KG1 (cell line): ENCODE measurements around the gene CPEB1.
A peak's percentile ranks its signal among the peaks of the same experiment; 100 is the strongest.

ENCODE experiments used
- DNase-seq: peaks from one replicate; lab custom pipeline; 2025; lab: John Stamatoyannopoulos, UW

CPEB1 gene

GRCh38 chr15:82647045-82647834 is at the start of gene CPEB1:
CPEB1 (minus strand) TSS chr15:82647363; CDS start chr15:82628459, 18,904 bp downstream.
- no peak for DNase-seq

DNA sequence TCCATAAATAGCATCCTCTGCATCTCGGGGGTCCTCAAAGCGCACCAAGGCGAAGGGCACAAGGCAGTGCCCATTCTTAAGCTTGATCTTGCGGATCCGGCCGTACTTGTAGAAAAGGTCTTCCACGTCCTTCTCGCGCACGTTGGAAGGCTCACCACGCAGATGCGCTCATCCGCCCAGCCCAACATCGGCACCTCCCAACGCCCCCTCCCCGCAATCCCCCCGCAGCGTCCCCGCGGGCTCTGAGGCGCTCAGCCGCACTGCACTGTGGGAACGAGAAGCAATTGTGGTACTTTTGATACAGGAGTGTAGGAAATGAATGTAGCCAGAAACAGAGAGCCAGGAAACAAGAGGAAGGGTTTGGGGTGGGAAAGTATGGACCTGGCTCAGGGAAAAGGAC is 45.0 kb upstream of the CPEB1 start:
- DNase-seq, result no peak

DNA sequence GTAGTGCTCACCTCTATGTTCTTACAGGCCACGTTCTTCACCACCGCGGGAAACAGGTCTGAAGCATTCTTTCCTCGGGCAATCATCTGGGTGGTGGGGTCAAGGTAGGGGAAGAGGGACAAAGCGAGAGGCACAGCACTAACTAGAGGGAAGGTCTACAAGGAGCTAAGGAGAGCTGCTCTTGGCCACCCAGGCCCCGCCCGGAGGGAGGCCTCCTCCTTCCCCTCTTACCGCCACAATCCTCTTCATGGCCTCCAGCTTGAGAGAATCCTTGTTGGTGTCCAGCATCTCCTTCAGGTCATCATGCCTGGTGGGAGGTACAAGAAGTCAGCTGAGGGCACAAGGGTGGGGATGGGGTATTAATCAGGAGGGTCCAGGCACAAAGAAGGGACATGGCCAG is 42.0 kb upstream of the CPEB1 start:
- DNase-seq, result no peak

DNA sequence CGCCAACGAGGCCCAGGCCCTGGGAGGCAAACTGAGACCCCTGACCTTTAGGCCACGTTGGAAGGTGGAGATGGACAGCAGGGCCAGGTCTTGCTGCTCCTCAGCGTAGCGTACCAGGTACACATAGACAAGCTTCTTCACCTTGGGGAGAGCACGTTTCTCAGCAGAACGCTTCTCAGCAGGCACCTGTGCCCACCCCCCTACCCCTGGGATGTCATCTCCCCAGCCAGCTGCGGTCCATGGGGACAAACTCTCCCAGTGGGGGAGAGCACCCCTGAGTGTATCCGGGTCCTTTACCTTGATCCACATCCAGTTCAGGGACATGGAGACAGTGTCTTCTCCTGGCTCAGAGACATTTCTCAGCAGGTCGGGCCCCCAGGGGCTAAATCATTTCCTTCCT is 41.5 kb upstream of the CPEB1 start:
- DNase-seq, result no peak

- DNase-seq, result no peak
These were observed 34.2 kb upstream of the CPEB1 start for GRCh38 chr15:82681371-82681770.

GRCh38 chr15:82680200-82681102 is 33.3 kb upstream of the CPEB1 start:
- no peak for DNase-seq

GRCh38 chr15:82679626-82680199 is 32.5 kb upstream of the CPEB1 start:
- no peak for DNase-seq

- no peak for DNase-seq
These were observed 30.7 kb upstream of the CPEB1 start for GRCh38 chr15:82677720-82678323.

DNA sequence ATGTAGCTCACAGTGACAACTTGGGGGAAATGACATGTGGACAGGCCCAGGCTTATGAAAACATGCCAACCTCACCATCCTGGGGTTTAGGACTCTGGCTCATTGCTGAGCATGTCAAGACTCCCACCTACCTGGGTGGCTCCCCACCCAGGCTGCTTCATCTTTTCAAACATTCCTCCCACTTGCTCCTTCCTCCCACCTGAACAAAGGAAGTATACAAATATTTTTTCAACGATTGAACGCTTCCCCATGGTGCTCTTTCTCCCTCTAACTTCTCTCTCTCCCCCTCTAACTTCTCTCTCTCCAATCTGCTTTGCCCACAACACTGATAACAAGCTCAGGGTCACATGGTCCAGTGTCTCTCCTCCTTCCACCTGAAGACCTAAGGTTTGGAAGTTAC is 27.7 kb upstream of the CPEB1 start:
- no peak for DNase-seq

GRCh38 chr15:82670699-82671098 is 23.5 kb upstream of the CPEB1 start:
- DNase-seq, result no peak

- no peak for DNase-seq
These were observed 19.4 kb upstream of the CPEB1 start for GRCh38 chr15:82666606-82667005.

- no peak for DNase-seq
These were observed 16.9 kb upstream of the CPEB1 start for GRCh38 chr15:82664021-82664420.

DNA sequence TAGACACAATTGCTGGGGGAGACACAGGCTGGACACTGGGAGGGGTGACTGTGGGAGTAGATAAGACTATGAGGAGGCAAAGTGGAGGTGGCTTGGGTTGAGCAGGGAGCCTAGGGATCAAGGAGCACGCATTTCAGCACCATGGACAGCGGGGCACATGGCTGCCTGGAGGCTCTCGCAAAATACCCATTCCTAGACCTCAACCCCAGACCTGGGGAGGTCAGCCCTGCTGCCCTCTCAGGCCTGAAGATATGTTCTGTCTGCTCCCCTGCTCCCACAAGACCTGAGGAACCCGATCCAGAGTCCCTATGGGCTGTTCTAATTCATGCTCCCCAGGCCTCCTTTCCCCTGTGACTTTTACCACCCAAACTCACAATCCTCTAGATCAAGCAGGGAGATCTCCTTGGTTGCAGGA is 16.0 kb upstream of the CPEB1 start:
- peak; percentile 10 for DNase-seq

GRCh38 chr15:82662641-82663040 is 15.5 kb upstream of the CPEB1 start:
- no peak for DNase-seq

- no peak for DNase-seq
These were observed 13.2 kb upstream of the CPEB1 start for GRCh38 chr15:82660378-82660777.

DNA sequence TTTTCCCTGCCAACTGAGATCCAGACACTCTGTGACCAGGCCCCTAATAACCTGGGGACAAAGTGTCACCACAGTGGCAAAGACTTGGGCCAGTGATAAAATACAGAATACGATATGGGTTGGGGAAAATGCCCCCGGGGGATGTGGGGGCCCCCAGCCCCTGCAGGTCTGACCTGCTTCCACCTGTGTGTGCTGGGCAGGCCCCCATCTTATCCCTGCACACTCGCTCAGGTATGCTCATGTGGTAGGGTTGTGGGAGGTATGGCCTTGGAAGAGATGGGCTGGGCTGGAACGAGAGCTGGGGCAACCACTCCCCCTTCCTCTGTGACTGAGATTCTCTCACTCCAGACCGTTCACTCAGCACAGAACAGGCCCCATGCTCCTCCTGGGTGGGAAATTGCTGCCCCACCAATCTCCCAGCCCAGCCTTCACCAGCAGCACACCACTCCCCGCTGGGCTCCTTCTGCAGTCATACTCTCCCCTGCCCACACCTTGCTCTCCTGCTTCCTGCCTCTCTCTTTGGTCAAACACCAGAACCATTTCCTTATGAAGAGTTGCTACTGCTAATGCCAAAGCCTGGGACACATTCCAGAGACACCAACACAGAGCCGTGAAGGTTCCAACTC is 9.6 kb upstream of the CPEB1 start:
- no peak for DNase-seq

DNA sequence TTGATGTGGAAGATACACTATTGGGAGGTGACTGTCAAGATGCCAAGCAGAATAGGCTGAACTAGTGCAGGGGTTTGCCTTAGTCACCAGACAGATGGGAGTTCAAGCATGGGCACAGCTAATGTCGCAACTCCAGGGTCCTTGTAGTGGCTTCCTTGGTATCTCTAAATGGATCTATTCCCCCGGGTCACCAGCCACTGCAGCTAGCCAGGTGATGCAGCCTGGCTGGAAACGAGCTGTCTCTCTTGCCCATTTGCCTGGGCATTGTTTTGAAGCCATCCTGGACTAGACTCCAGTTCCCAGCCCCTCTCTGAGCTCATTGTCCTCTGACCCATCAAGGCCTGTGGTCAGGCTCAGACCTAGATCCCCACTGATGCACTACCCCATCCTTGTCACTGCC is 8.4 kb upstream of the CPEB1 start:
- no peak for DNase-seq

- DNase-seq, result no peak
These were observed 6.5 kb upstream of the CPEB1 start for GRCh38 chr15:82653483-82654168.

DNA sequence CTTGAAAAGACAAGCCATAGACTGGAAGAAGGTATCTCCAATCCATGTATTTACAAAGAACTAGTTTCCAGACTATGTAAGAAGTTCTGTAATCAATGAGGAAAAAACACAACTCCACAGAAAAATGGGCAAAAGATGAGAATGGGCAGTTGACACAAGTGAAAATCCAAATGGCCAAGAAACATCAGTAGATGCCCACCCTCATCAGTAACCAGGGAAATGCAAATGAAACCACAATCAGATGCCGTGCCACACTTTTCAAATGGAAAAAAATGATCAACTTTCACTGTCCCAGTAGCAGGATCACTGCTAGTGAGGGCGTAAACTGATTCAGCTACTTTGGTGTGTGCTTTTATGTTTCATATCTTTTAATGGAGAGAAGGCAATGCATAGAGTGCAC is 4.5 kb upstream of the CPEB1 start:
- no peak for DNase-seq

GRCh38 chr15:82650046-82650670 is 3.0 kb upstream of the CPEB1 start:
- DNase-seq, result no peak
